Measurements from ENCODE around the gene KIAA0040.

- TF ChIP-seq CTCF (IDR thresholded peaks at IDR 0.05) (no peak), POLR2A (IDR thresholded peaks at IDR 0.05) (no peak), EP300 (IDR thresholded peaks at IDR 0.05) (no peak)
These were observed 12.6 kb downstream of the KIAA0040 start for GRCh38 chr1:175179837-175180590.
